ENCODE data around the gene FAM117B. TPM values are rescaled to one million over a fixed set of nuclear protein-coding genes. Genes with fewer than 3 reads are reported as not detected.

The FAM117B gene
- polyA plus RNA-seq, 2 donors: 2.2 to 3.1 TPM

DNA sequence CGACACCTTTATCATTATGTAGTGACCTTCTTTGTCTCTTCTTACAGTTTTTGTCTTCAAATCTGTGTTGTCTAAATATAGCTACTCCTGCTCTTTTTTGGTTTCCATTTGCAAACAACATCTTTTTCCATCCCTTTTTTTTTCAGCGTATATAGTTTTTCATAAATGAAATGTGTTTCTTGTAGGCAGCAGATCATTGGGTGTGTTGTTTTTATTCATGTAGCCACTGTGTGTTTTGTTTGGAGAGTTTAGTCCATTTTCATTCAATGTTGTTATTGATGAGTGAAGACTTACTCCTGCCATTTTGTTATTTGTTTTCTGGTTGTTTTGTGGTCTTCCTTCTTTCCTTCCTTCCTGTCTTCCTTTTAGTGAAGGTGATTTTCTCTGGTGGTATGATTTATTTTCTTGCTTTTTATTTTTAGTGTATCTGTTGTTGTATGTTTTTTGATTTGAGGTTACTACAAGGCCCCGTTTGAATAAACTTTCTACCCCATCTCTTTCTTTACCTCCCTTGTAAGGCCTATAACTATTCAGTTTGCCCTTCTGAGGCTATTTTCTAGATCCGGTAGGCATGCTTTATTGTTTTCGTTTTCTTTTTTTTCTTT, 81.4 kb downstream of the FAM117B start:
- H3K36me3 ChIP-seq (ENCODE audit: control insufficient read depth in 2 of 2, insufficient read depth in 2 of 2, low read length in 1 of 2): no peaks in the 10 kb centered on the region
- no peak overlapping the region for H3K27ac ChIP-seq (ENCODE audit: low read depth in 2 of 2, low read length in 1 of 2)
- 96 to 98% methylated on average over 5 of the region's 5 CpGs for WGBS, 2 donors
- no peaks in the 10 kb centered on the region for H3K27me3 ChIP-seq (ENCODE audit: control insufficient read depth in 1 of 2, insufficient read depth in 2 of 2, low read length in 2 of 2)
- H3K9me3 ChIP-seq (ENCODE audit: control insufficient read depth in 2 of 2, insufficient read depth in 1 of 2, low read depth in 1 of 2, low read length in 1 of 2): no peaks in the 10 kb centered on the region
- peaks cover 0 to 9% of the 10 kb centered on the region in 2 donors for H3K4me1 ChIP-seq (ENCODE audit: control insufficient read depth in 2 of 2, insufficient read depth in 2 of 2, low read length in 1 of 2)
- H3K4me3 ChIP-seq (ENCODE audit: low read depth in 1 of 2, low read length in 2 of 2): no peak overlapping the region

DNA sequence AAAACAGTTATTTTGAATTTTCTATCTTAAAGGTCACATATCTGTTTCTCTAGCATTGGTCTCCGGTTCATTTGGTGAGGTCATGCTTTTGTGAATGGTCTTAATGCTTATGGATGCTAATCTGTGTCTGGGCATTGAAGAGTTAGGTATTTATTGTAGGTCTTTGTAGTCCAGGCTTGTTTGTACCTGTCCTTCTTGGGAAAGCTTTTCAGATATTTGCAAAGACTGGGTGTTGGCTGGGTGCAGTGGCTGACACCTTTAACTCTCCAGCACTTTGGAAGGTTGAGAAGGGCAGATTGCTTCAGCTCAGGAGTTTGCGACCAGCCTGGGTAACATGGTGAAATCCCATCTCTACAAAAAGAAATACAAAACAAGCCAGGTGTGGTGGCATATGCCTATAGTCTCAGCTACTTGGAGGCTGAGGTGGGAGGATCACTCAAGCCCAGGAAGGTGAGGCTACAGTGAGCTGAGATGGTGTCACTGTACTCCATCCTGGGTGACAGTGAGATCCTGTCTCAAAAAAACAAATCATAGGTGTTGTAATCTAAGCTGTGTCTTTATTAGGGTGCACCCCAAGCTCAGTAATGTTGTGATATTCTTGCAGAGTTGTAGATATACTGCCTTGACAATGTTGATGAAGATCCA, 82.3 kb downstream of the FAM117B start:
- peaks cover 0 to 9% of the 10 kb centered on the region in 2 donors for H3K4me1 ChIP-seq (ENCODE audit: control insufficient read depth in 2 of 2, insufficient read depth in 2 of 2, low read length in 1 of 2)
- no peaks in the 10 kb centered on the region for H3K36me3 ChIP-seq (ENCODE audit: control insufficient read depth in 2 of 2, insufficient read depth in 2 of 2, low read length in 1 of 2)
- no peaks in the 10 kb centered on the region for H3K9me3 ChIP-seq (ENCODE audit: control insufficient read depth in 2 of 2, insufficient read depth in 1 of 2, low read depth in 1 of 2, low read length in 1 of 2)
- WGBS, 2 donors: 64 to 71% methylated on average over 2 of the region's 2 CpGs
- no peak overlapping the region for H3K4me3 ChIP-seq (ENCODE audit: low read depth in 1 of 2, low read length in 2 of 2)
- H3K27me3 ChIP-seq (ENCODE audit: control insufficient read depth in 1 of 2, insufficient read depth in 2 of 2, low read length in 2 of 2): no peaks in the 10 kb centered on the region
- H3K27ac ChIP-seq (ENCODE audit: low read depth in 2 of 2, low read length in 1 of 2): peak overlapping the region; percentile 69 to 86

DNA sequence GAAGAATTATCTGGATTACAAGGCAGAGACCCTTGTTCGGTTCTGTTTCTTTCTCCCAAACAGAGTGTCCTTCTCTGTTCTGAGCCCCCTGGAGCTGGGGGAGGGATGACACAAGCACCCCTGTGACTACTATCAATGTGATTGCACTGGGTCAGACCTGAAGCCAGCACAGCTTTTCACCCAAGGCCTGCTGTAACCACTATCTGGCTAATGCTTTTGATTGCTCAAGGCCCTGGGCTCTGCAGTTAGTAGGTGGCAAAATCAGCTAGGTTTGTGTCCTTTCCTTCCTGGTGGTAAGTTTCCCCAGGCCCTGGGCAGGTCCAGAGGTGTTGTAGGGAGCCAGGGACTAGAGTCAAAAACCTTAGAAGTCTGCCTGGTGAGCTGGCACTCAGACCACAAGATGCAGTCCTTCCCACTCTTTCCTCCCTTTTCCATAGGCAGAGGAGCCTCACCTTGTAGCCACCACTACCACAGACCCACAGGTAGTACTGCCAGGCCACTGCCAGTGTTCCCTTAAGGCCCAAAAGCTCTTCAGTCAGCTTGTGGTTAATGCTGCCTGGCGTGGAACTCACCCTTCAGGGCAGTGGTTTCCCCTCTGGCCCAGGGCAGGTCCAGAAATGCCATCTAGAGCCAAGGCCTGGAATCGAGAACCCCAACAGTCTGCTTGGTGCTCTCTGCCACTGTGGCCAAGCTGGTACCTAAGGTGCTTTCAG, 83.0 kb downstream of the FAM117B start:
- Histone ChIP-seq H3K4me3 (ENCODE audit: low read depth in 1 of 2, low read length in 2 of 2) (no peak overlapping the region), H3K9me3 (ENCODE audit: control insufficient read depth in 2 of 2, insufficient read depth in 1 of 2, low read depth in 1 of 2, low read length in 1 of 2) (no peaks in the 10 kb centered on the region), H3K4me1 (ENCODE audit: control insufficient read depth in 2 of 2, insufficient read depth in 2 of 2, low read length in 1 of 2) (peaks cover 0 to 9% of the 10 kb centered on the region in 2 donors), H3K27ac (ENCODE audit: low read depth in 2 of 2, low read length in 1 of 2) (peak overlapping the region; percentile 69 to 86), H3K27me3 (ENCODE audit: control insufficient read depth in 1 of 2, insufficient read depth in 2 of 2, low read length in 2 of 2) (no peaks in the 10 kb centered on the region), H3K36me3 (ENCODE audit: control insufficient read depth in 2 of 2, insufficient read depth in 2 of 2, low read length in 1 of 2) (no peaks in the 10 kb centered on the region)
- WGBS, 2 donors: 69 to 76% methylated on average over 3 of the region's 3 CpGs

DNA sequence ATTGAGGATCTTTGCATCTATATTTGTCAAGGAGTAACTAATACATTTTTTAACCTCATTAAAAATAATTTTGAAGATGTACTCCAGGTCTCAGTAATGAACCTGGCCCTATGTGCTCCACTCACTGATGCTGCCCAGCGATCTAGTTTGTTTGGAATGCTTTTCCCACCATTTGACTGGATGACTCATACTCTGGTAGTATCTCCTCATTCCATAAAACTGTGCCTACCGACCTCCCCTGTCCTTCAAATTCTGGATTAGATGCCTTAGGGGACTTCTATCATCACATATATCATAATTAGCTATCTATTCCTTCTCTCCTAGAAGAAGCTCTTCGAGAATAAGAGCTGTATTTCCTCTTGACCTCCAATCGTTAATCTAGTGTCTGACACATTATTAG, 83.8 kb downstream of the FAM117B start:
- Histone ChIP-seq H3K4me3 (ENCODE audit: low read depth in 1 of 2, low read length in 2 of 2) (no peak overlapping the region), H3K4me1 (ENCODE audit: control insufficient read depth in 2 of 2, insufficient read depth in 2 of 2, low read length in 1 of 2) (peaks cover 0 to 9% of the 10 kb centered on the region in 2 donors), H3K27ac (ENCODE audit: low read depth in 2 of 2, low read length in 1 of 2) (no peak overlapping the region), H3K9me3 (ENCODE audit: control insufficient read depth in 2 of 2, insufficient read depth in 1 of 2, low read depth in 1 of 2, low read length in 1 of 2) (no peaks in the 10 kb centered on the region), H3K27me3 (ENCODE audit: control insufficient read depth in 1 of 2, insufficient read depth in 2 of 2, low read length in 2 of 2) (no peaks in the 10 kb centered on the region), H3K36me3 (ENCODE audit: control insufficient read depth in 2 of 2, insufficient read depth in 2 of 2, low read length in 1 of 2) (no peaks in the 10 kb centered on the region)
- WGBS, 2 donors: 63 to 66% methylated on average over 4 of the region's 4 CpGs

DNA sequence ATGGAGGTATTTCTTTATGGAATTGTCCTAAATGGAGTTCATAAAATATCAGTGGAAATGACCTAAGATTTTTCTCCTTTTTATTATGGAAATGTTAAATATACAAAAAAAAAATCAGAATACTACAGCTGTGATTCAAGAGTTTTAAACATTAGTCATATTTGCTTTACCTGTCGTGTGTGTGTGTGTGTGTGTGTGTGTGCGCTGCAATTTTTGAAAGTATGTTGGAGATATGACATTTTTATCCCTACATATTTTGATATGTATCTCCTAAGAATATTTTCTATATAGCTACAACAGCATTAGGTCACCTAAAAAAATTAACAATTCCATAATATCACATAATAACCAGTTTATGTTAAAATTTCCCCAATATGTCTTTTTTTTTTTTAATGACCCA, 85.5 kb downstream of the FAM117B start:
- Histone ChIP-seq H3K36me3 (ENCODE audit: control insufficient read depth in 2 of 2, insufficient read depth in 2 of 2, low read length in 1 of 2) (no peaks in the 10 kb centered on the region), H3K4me3 (ENCODE audit: low read depth in 1 of 2, low read length in 2 of 2) (no peak overlapping the region), H3K27me3 (ENCODE audit: control insufficient read depth in 1 of 2, insufficient read depth in 2 of 2, low read length in 2 of 2) (no peaks in the 10 kb centered on the region), H3K4me1 (ENCODE audit: control insufficient read depth in 2 of 2, insufficient read depth in 2 of 2, low read length in 1 of 2) (peaks cover 0 to 9% of the 10 kb centered on the region in 2 donors), H3K9me3 (ENCODE audit: control insufficient read depth in 2 of 2, insufficient read depth in 1 of 2, low read depth in 1 of 2, low read length in 1 of 2) (no peaks in the 10 kb centered on the region), H3K27ac (ENCODE audit: low read depth in 2 of 2, low read length in 1 of 2) (no peak overlapping the region)
- 31 to 58% methylated on average over 2 of the region's 2 CpGs for WGBS, 2 donors

DNA sequence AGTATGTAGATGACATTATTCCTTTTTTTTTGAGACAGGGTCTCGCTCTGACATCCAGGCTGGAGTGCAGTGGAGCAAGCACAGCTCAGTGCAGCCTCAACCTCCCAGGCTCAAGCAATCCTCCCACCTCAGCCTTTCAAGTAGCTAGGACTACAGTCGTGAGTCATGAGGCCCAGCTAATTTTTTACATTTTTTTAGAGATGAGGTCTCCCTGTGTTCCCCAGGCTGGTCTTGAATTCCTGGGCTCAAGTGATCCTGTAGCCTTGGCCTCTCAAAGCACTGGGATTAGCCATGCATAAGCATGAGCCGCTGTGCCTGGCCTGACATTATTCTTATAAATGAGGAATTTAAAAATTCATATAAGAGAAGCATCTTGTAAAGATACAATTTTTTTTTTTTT, 86.9 kb downstream of the FAM117B start:
- Histone ChIP-seq H3K27me3 (ENCODE audit: control insufficient read depth in 1 of 2, insufficient read depth in 2 of 2, low read length in 2 of 2) (no peaks in the 10 kb centered on the region), H3K4me3 (ENCODE audit: low read depth in 1 of 2, low read length in 2 of 2) (no peak overlapping the region), H3K4me1 (ENCODE audit: control insufficient read depth in 2 of 2, insufficient read depth in 2 of 2, low read length in 1 of 2) (peaks cover 0 to 9% of the 10 kb centered on the region in 2 donors), H3K27ac (ENCODE audit: low read depth in 2 of 2, low read length in 1 of 2) (no peak overlapping the region), H3K36me3 (ENCODE audit: control insufficient read depth in 2 of 2, insufficient read depth in 2 of 2, low read length in 1 of 2) (no peaks in the 10 kb centered on the region), H3K9me3 (ENCODE audit: control insufficient read depth in 2 of 2, insufficient read depth in 1 of 2, low read depth in 1 of 2, low read length in 1 of 2) (no peaks in the 10 kb centered on the region)
- 78 to 84% methylated on average over 3 of the region's 3 CpGs for WGBS, 2 donors

DNA sequence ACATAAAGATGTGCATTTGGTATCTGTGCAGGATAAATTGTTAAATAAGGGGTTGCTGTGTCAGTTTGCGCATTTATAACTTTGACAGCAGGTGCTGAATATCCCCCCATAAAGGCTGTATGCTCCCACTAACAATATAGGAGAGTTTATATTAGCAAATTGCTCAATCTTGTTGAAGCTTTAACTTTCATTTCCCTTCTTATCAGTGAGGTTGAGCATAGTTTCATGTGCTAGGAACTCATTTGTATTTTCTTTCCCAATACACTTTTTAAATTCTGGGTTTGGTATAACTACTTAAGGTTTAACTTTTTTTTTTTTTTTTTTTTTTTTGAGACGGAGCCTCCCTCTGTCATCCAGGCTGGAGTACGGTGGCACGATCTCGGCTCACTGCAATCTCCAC, 89.0 kb downstream of the FAM117B start:
- H3K27me3 ChIP-seq (ENCODE audit: control insufficient read depth in 1 of 2, insufficient read depth in 2 of 2, low read length in 2 of 2): no peaks in the 10 kb centered on the region
- no peaks in the 10 kb centered on the region for H3K9me3 ChIP-seq (ENCODE audit: control insufficient read depth in 2 of 2, insufficient read depth in 1 of 2, low read depth in 1 of 2, low read length in 1 of 2)
- H3K4me1 ChIP-seq (ENCODE audit: control insufficient read depth in 2 of 2, insufficient read depth in 2 of 2, low read length in 1 of 2): no peaks in the 10 kb centered on the region
- WGBS, 2 donors: 96 to 99% methylated on average over 4 to 5 of the region's 5 CpGs
- no peak overlapping the region for H3K4me3 ChIP-seq (ENCODE audit: low read depth in 1 of 2, low read length in 2 of 2)
- H3K27ac ChIP-seq (ENCODE audit: low read depth in 2 of 2, low read length in 1 of 2): no peak overlapping the region
- no peaks in the 10 kb centered on the region for H3K36me3 ChIP-seq (ENCODE audit: control insufficient read depth in 2 of 2, insufficient read depth in 2 of 2, low read length in 1 of 2)

DNA sequence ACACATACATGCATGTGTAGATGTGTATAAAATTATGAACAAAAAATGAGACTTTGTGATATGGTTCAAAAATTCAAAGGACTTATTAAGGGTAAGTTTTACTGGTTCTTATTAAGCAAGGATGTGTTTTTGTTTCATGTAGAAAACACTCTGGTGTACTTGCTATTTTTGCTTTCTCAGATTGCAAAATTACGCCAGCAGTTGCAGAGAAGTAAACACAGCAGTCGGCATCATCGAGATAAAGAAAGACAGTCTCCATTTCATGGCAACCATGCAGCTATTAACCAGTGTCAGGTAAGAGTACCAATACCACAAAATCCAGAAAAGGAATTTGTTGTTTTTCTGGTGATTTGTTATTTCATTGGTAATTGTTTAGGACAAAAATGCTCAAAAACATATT, 91.3 kb downstream of the FAM117B start:
- Histone ChIP-seq H3K9me3 (ENCODE audit: control insufficient read depth in 2 of 2, insufficient read depth in 1 of 2, low read depth in 1 of 2, low read length in 1 of 2) (no peaks in the 10 kb centered on the region), H3K36me3 (ENCODE audit: control insufficient read depth in 2 of 2, insufficient read depth in 2 of 2, low read length in 1 of 2) (no peaks in the 10 kb centered on the region), H3K27ac (ENCODE audit: low read depth in 2 of 2, low read length in 1 of 2) (no peak overlapping the region), H3K4me1 (ENCODE audit: control insufficient read depth in 2 of 2, insufficient read depth in 2 of 2, low read length in 1 of 2) (no peaks in the 10 kb centered on the region), H3K27me3 (ENCODE audit: control insufficient read depth in 1 of 2, insufficient read depth in 2 of 2, low read length in 2 of 2) (no peaks in the 10 kb centered on the region), H3K4me3 (ENCODE audit: low read depth in 1 of 2, low read length in 2 of 2) (no peak overlapping the region)
- WGBS, 2 donors: 88 to 96% methylated on average over 3 of the region's 3 CpGs

DNA sequence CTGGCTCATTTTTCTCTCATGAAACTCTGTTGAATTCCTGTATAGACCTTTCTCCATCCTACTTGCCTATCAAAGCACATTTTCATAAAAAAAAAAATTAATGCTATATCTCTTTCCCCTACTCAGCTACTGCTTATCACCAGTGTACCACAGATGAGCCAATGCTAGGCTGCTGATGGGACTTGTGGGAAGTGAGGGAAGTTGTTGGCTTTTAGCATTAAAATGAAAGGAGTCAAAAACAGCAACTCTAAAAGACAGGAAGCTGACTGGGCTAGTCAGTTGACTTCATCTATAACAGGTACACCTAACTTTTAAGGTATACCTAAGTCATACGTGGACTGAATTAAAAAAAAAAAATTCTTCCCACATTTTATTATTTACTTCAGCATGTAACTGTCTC, 102.1 kb downstream of the FAM117B start:
- WGBS, 2 donors: 91 to 97% methylated on average over 1 of the region's 1 CpG
- Histone ChIP-seq H3K4me3 (ENCODE audit: low read depth in 1 of 2, low read length in 2 of 2) (no peak overlapping the region), H3K27me3 (ENCODE audit: control insufficient read depth in 1 of 2, insufficient read depth in 2 of 2, low read length in 2 of 2) (no peaks in the 10 kb centered on the region), H3K9me3 (ENCODE audit: control insufficient read depth in 2 of 2, insufficient read depth in 1 of 2, low read depth in 1 of 2, low read length in 1 of 2) (no peaks in the 10 kb centered on the region), H3K27ac (ENCODE audit: low read depth in 2 of 2, low read length in 1 of 2) (no peak overlapping the region), H3K4me1 (ENCODE audit: control insufficient read depth in 2 of 2, insufficient read depth in 2 of 2, low read length in 1 of 2) (no peaks in the 10 kb centered on the region), H3K36me3 (ENCODE audit: control insufficient read depth in 2 of 2, insufficient read depth in 2 of 2, low read length in 1 of 2) (no peaks in the 10 kb centered on the region)
